Keratinocyte (primary cell): ENCODE data around the gene ANKFN1. TPM values are rescaled to one million over a fixed set of nuclear protein-coding genes. Genes with fewer than 3 reads are reported as not detected.

ENCODE experiments used
- DNase-seq: peaks from one replicate; pipeline ENCODE4 v3.0.0-alpha.2; 2011; ENCODE audit warnings: low read depth, missing footprints, low spot score
- FAIRE-seq: peaks from 2 replicates; lab custom pipeline; 2011; peaks lifted over from hg19 to GRCh38; lab: Jason Lieb, UNC
- H2AFZ ChIP-seq: 2 replicates; pipeline ENCODE4 v1.6.0; 2012; ENCODE audit warnings: low read length, control low read depth, inconsistent platforms; ENCODE audit not compliant: control insufficient read depth
- H3K27ac ChIP-seq: 2 replicates; pipeline ENCODE4 v1.5.1; 2011; ENCODE audit warnings: low read length; ENCODE audit not compliant: control insufficient read depth, insufficient read depth
- H3K27me3 ChIP-seq: 3 replicates; pipeline ENCODE4 v1.6.0; 2011; ENCODE audit warnings: low read length; ENCODE audit not compliant: control insufficient read depth, insufficient read depth; ENCODE audit errors: extremely low read depth
- H3K36me3 ChIP-seq, 2 experiments: 2 replicates in 1 of 2; 3 replicates in 1 of 2; pipeline ENCODE4 v1.5.1; 2011; ENCODE audit warnings: low read length in 2 of 2, mild to moderate bottlenecking in 1 of 2; ENCODE audit not compliant: control insufficient read depth in 2 of 2, insufficient read depth in 2 of 2; ENCODE audit errors: extremely low read depth in 1 of 2
- H3K4me1 ChIP-seq: 3 replicates; pipeline ENCODE4 v1.5.1; 2011; ENCODE audit warnings: low read length; ENCODE audit not compliant: control insufficient read depth, insufficient read depth; ENCODE audit errors: extremely low read depth
- H3K4me2 ChIP-seq: 3 replicates; pipeline ENCODE4 v1.6.0; 2011; ENCODE audit warnings: low read depth, low read length; ENCODE audit not compliant: control insufficient read depth, insufficient read depth; ENCODE audit errors: extremely low read depth
- H3K4me3 ChIP-seq, 3 experiments: fragments of 200-600 bp in 1 of 3; sonication (generic) in 1 of 3; 2 replicates in 2 of 3; 3 replicates in 1 of 3; pipeline ENCODE4 v1.5.1; 2011 to 2016; ENCODE audit warnings: low read length in 3 of 3, mild to moderate bottlenecking in 3 of 3, control low read depth in 2 of 3, inconsistent platforms in 1 of 3, low read depth in 1 of 3, mixed read lengths in 1 of 3, mixed run types in 1 of 3, moderate library complexity in 1 of 3; ENCODE audit not compliant: control insufficient read depth in 2 of 3, insufficient read depth in 2 of 3; ENCODE audit errors: extremely low read depth in 1 of 3
- H3K79me2 ChIP-seq: 2 replicates; pipeline ENCODE4 v1.6.0; 2012; ENCODE audit warnings: low read length; ENCODE audit not compliant: control insufficient read depth, insufficient read depth
- H3K9ac ChIP-seq: 3 replicates; pipeline ENCODE4 v1.6.0; 2011; ENCODE audit warnings: low read length; ENCODE audit not compliant: control insufficient read depth, insufficient read depth; ENCODE audit errors: extremely low read depth
- H3K9me1 ChIP-seq: 3 replicates; pipeline ENCODE4 v1.6.0; 2011; ENCODE audit warnings: low read length; ENCODE audit not compliant: control insufficient read depth, insufficient read depth; ENCODE audit errors: extremely low read depth
- H3K9me3 ChIP-seq: 2 replicates; pipeline ENCODE4 v1.5.1; 2012; ENCODE audit warnings: low read depth, low read length; ENCODE audit not compliant: control insufficient read depth
- H4K20me1 ChIP-seq: 3 replicates; pipeline ENCODE4 v1.6.0; 2011; ENCODE audit warnings: low read length; ENCODE audit not compliant: control insufficient read depth, insufficient read depth; ENCODE audit errors: extremely low read depth
- EZH2 ChIP-seq: IDR thresholded peaks from one replicate; pipeline ENCODE4 v1.6.1; 2012; ENCODE audit warnings: inconsistent platforms, mild to moderate bottlenecking, low read length, moderate library complexity
- dilution Hi-C: fragments of 300-500 bp; cut with MboI; formaldehyde crosslinking; loops from one replicate; pipeline ENCODE4 v1.7.0; 2020; ENCODE audit warnings: low sequenced_read_pairs; ENCODE audit not compliant: extremely low pct_ligation_motif_present
- polyA plus RNA-seq, 5 experiments: library from polyadenylated mRNA; depleted of rRNA in 3 of 5; stranded (reverse) in 3 of 5; stranded (forward) in 1 of 5; unstranded in 1 of 5; fragments of >200 nt; gene quantifications; 1 replicate in 1 of 5; 2 replicates in 3 of 5; 3 replicates in 1 of 5; pipeline versions ENCODE4 v1.2.1 to v1.2.3, GENCODE V29; 2011 to 2012; ENCODE audit warnings: missing spikeins in 2 of 5, low read depth in 1 of 5, low replicate concordance in 1 of 5
- TF ChIP-seq, protein P1 (sequence below), 3 experiments: IDR thresholded peaks in 1 of 3; conservative IDR thresholded peaks in 1 of 3; optimal IDR thresholded peaks in 1 of 3; 2 replicates in 2 of 3; 3 replicates in 1 of 3; pipeline versions ENCODE3 to v1.5.1; 2011; ENCODE audit warnings: low read length in 3 of 3, mild to moderate bottlenecking in 3 of 3, moderate library complexity in 2 of 3, control low read depth in 1 of 3, inconsistent platforms in 1 of 3; ENCODE audit not compliant: insufficient read depth in 2 of 3; ENCODE audit errors: extremely low read depth in 1 of 3

The ANKFN1 gene
- polyA plus RNA-seq, 1 donor (not counting 4 experiments of a cell fraction or from before 2014, with no cell fraction given), result 0.12 TPM

DNA sequence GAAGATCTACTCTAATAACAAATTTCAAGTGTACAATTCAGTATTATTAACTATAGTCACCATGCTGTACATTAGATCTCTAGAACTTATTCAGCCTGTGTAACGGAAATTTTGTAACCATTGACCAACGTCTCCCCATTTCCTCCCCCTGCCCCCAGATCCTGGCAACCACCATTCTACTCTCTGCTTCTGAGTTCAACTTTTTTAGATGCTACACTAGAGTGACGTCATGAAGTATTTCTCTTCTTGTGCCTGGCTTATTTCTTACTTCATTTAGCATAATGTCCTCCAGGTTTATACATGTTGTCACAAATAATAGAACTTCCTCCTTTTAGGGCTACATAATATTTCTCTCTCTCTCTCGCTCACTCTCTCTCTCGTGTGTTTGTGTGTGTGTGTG is 157.5 kb downstream of the ANKFN1 start:
- Histone ChIP-seq H2AFZ (no peak overlapping the region), H3K27ac (no peak overlapping the region), H3K27me3 (no peaks in the 10 kb centered on the region), H3K4me1 (no peaks in the 10 kb centered on the region), H3K9me1 (no peaks in the 10 kb centered on the region), H3K9ac (no peak overlapping the region), H4K20me1 (no peaks in the 10 kb centered on the region), H3K4me3 (no peak overlapping the region), H3K36me3 (no peaks in the 10 kb centered on the region), H3K4me2 (no peak overlapping the region), H3K79me2 (no peaks in the 10 kb centered on the region), H3K9me3 (no peaks in the 10 kb centered on the region)
- FAIRE-seq, result no peak
- no peak for TF ChIP-seq EZH2
- TF ChIP-seq, protein P1, sequence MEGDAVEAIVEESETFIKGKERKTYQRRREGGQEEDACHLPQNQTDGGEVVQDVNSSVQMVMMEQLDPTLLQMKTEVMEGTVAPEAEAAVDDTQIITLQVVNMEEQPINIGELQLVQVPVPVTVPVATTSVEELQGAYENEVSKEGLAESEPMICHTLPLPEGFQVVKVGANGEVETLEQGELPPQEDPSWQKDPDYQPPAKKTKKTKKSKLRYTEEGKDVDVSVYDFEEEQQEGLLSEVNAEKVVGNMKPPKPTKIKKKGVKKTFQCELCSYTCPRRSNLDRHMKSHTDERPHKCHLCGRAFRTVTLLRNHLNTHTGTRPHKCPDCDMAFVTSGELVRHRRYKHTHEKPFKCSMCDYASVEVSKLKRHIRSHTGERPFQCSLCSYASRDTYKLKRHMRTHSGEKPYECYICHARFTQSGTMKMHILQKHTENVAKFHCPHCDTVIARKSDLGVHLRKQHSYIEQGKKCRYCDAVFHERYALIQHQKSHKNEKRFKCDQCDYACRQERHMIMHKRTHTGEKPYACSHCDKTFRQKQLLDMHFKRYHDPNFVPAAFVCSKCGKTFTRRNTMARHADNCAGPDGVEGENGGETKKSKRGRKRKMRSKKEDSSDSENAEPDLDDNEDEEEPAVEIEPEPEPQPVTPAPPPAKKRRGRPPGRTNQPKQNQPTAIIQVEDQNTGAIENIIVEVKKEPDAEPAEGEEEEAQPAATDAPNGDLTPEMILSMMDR (optimal IDR thresholded peaks at IDR 0.05 in 1 of 3, IDR thresholded peaks at IDR 0.05 in 1 of 3, conservative IDR thresholded peaks at IDR 0.05 in 1 of 3; ENCODE audit: extremely low read depth in 1 of 3, insufficient read depth in 2 of 3, low read length in 3 of 3), result no peak
- DNase-seq, result no peak
- dilution Hi-C loops, result no loop called here

GRCh38 chr17:56313201-56313600 is 159.9 kb downstream of the ANKFN1 start:
- no peak for FAIRE-seq
- dilution Hi-C loops, result no loop called here
- DNase-seq, result no peak
- Histone ChIP-seq H3K4me1 (no peaks in the 10 kb centered on the region), H3K9me1 (no peaks in the 10 kb centered on the region), H3K4me2 (no peak overlapping the region), H3K9me3 (no peaks in the 10 kb centered on the region), H2AFZ (no peak overlapping the region), H3K27me3 (no peaks in the 10 kb centered on the region), H3K27ac (no peak overlapping the region), H3K4me3 (no peak overlapping the region), H3K9ac (no peak overlapping the region), H3K79me2 (no peaks in the 10 kb centered on the region), H4K20me1 (no peaks in the 10 kb centered on the region), H3K36me3 (no peaks in the 10 kb centered on the region)
- TF ChIP-seq EZH2, result no peak
- TF ChIP-seq, protein P1 (optimal IDR thresholded peaks at IDR 0.05 in 1 of 3, IDR thresholded peaks at IDR 0.05 in 1 of 3, conservative IDR thresholded peaks at IDR 0.05 in 1 of 3; ENCODE audit: extremely low read depth in 1 of 3, insufficient read depth in 2 of 3, low read length in 3 of 3), result no peak
